Measurements from ENCODE around the gene ANKRD55. TPM values are rescaled to one million over a fixed set of nuclear protein-coding genes. Genes with fewer than 3 reads are reported as not detected.

ANKRD55 gene
- total and polyA plus RNA-seq, 9 of the 15 experiments (the other 6 are each of a cell fraction or from before 2014, with no cell fraction given) = 3.4 to 10.6 (median 6.5) TPM

GRCh38 chr5:56208681-56209080 is 24.4 kb downstream of the ANKRD55 start:
- Histone ChIP-seq H3K27me3 (ENCODE audit: control insufficient read depth in 2 of 2, insufficient read depth in 2 of 2, low read length in 2 of 2) (no peaks in the 10 kb centered on the region), H3K36me3 (ENCODE audit: control insufficient read depth, insufficient read depth, low read length) (no peaks in the 10 kb centered on the region), H2AFZ (ENCODE audit: low read depth, low read length) (no peak overlapping the region), H3K27ac (ENCODE audit: extremely low read depth, low read depth, low read length) (no peak overlapping the region), H3K9ac (ENCODE audit: insufficient read depth in 1 of 2, low read depth in 2 of 2, low read length in 2 of 2) (no peak overlapping the region), H4K20me1 (replicated peaks; ENCODE audit: control insufficient read depth, insufficient read depth, low read length) (no peaks in the 10 kb centered on the region), H3K79me2 (ENCODE audit: control insufficient read depth, insufficient read depth, low read length) (no peaks in the 10 kb centered on the region), H3K4me3 (no peak overlapping the region), H3K9me3 (replicated peaks; ENCODE audit: control insufficient read depth, insufficient read depth, low read depth, low read length) (0 out of 2 replicates have a peak, but pooled peaks cover 1% of the 10 kb centered on the region), H3K4me1 (replicated peaks in 1 of 2; ENCODE audit: control insufficient read depth in 2 of 2, insufficient read depth in 2 of 2, low read length in 2 of 2) (no peaks in the 10 kb centered on the region; a peak in 1 of 5 replicates), H3K4me2 (ENCODE audit: insufficient read depth, low read length) (no peak overlapping the region), H3K9me1 (ENCODE audit: control insufficient read depth, insufficient read depth, low read length) (no peaks in the 10 kb centered on the region)
- in situ Hi-C loops (cut with MboI) = no loop called here
- ATAC-seq = no peak
- intact Hi-C loops (cut with micrococcal nuclease) = loop anchor here (10.0 kb wide), 1 partner anchor 1034 kb away; the partner anchor contains the start of gene CDC20B
- BruUV-seq (replicated peaks) = no TSS peak
- no peak for TF ChIP-seq ZSCAN32 (CRISPR knock-in tag; IDR thresholded peaks at IDR 0.05)
- no peak for TF ChIP-seq ZNF407 (IDR thresholded peaks at IDR 0.05; ENCODE audit: low read depth)
- TF ChIP-seq ESRRA (IDR thresholded peaks at IDR 0.05; ENCODE audit: borderline replicate concordance, low read depth) = no peak
- TF ChIP-seq MED1 (CRISPR knock-in tag; IDR thresholded peaks at IDR 0.05; ENCODE audit: borderline replicate concordance) = no peak
- no peak for TF ChIP-seq ELF4 (CRISPR knock-in tag; IDR thresholded peaks at IDR 0.05)
- ChIA-PET CTCF (ENCODE audit: low intra/inter-chr PET ratio) (interaction anchor here (0.6 kb wide), 1 partner anchor 16 kb away, joined by 3 read pairs; no protein-coding TSS in a partner anchor), POLR2A (no interaction called here)
- DNase-seq (ENCODE audit: extremely low read depth in 1 of 4, low spot score in 3 of 4) = no peak
- no peak for FAIRE-seq
- WGBS (ENCODE audit: insufficient coverage, low coverage, missing lambda C conversion rate) = 78% methylated on average over 9 of the region's 9 CpGs

All from K562 (cell line).